DMS79 (cell line): ENCODE results near the gene FA2H.
"Not testable (repeated sequence)": the region's sequence is repeated elsewhere in the genome, so short reads cannot be mapped to it uniquely, and the experiment has no call there.

Source experiments
- DNase-seq: peaks from one replicate; lab custom pipeline; 2025; lab: John Stamatoyannopoulos, UW

The FA2H gene

GRCh38 chr16:74774223-74775139 is at the start of gene FA2H:
TSS of gene FA2H (minus strand) at chr16:74774820. CDS start at chr16:74774755, 65 bp downstream.
- peak; percentile 28 for DNase-seq

GRCh38 chr16:74817851-74818250 is 43.2 kb upstream of the FA2H start:
- no peak for DNase-seq

- DNase-seq = peak; percentile 29
These were observed 38.6 kb upstream of the FA2H start for GRCh38 chr16:74813109-74813641.

GRCh38 chr16:74811911-74812310 is 37.3 kb upstream of the FA2H start:
- no peak for DNase-seq

- DNase-seq = not testable (repeated sequence)
These were observed 36.6 kb upstream of the FA2H start for GRCh38 chr16:74811216-74811615.

- no peak for DNase-seq
These were observed 32.5 kb upstream of the FA2H start for GRCh38 chr16:74807052-74807646.

- DNase-seq = no peak
These were observed 25.7 kb upstream of the FA2H start for GRCh38 chr16:74800216-74800871.

- no peak for DNase-seq
These were observed 22.8 kb upstream of the FA2H start for GRCh38 chr16:74797414-74797813.

GRCh38 chr16:74795104-74795503 is 20.5 kb upstream of the FA2H start:
- no peak for DNase-seq

- DNase-seq = no peak
These were observed 20.0 kb upstream of the FA2H start for GRCh38 chr16:74794668-74795067.

- no peak for DNase-seq
These were observed 19.0 kb upstream of the FA2H start for GRCh38 chr16:74793571-74793970.

GRCh38 chr16:74792225-74792624 is 17.6 kb upstream of the FA2H start:
- no peak for DNase-seq

GRCh38 chr16:74791749-74792148 is 17.1 kb upstream of the FA2H start:
- not testable (repeated sequence) for DNase-seq

- no peak for DNase-seq
These were observed 13.5 kb upstream of the FA2H start for GRCh38 chr16:74788108-74788507.

GRCh38 chr16:74785031-74785430 is 10.4 kb upstream of the FA2H start:
- no peak for DNase-seq

- no peak for DNase-seq
These were observed 4.0 kb upstream of the FA2H start for GRCh38 chr16:74778646-74779045.

GRCh38 chr16:74776926-74777325 is 2.3 kb upstream of the FA2H start:
- DNase-seq = no peak

- no peak for DNase-seq
These were observed 635 bp upstream of the FA2H start for GRCh38 chr16:74775255-74775654.

- no peak for DNase-seq
These were observed 986 bp downstream of the FA2H start for GRCh38 chr16:74773446-74774222.

- DNase-seq = no peak
These were observed 2.8 kb downstream of the FA2H start for GRCh38 chr16:74771656-74772315.

GRCh38 chr16:74770831-74771526 is 3.6 kb downstream of the FA2H start:
- no peak for DNase-seq
